Left lobe of liver (tissue), 2 donors: Measurements from ENCODE around the gene TMEM119. TPM values are rescaled to one million over a fixed set of nuclear protein-coding genes. Genes with fewer than 3 reads are reported as not detected.
"Not testable (repeated sequence)": the region's sequence is repeated elsewhere in the genome, so short reads cannot be mapped to it uniquely, and the experiment has no call there.

Experiments used
- ATAC-seq: fragments of 200-7000 bp; cut with Tn5 transposase; one replicate; pipeline ENCODE4 v1.9.1; 2020; ENCODE audit warnings: mild to moderate bottlenecking, moderate library complexity
- DNase-seq: peaks from one replicate; pipeline ENCODE4 v3.0.0-alpha.2; 2020; ENCODE audit warnings: low spot score
- total RNA-seq: library from RNA; stranded (reverse); gene quantifications from one replicate; pipeline ENCODE4 v1.2.1, GENCODE V29; 2021
- donor health status: DM: no; HTN: no; CAD: no; lungs with moderate emphysema.
- donor health status: DM: no; HTN: yes; CAD: no.

The TMEM119 gene
- total RNA-seq, 1 donor from 2014 or later, result 0.23 TPM

GRCh38 chr12:108604208-108604941, 6.5 kb upstream of the TMEM119 start:
- DNase-seq (no peak), ATAC-seq (no peak)

DNA sequence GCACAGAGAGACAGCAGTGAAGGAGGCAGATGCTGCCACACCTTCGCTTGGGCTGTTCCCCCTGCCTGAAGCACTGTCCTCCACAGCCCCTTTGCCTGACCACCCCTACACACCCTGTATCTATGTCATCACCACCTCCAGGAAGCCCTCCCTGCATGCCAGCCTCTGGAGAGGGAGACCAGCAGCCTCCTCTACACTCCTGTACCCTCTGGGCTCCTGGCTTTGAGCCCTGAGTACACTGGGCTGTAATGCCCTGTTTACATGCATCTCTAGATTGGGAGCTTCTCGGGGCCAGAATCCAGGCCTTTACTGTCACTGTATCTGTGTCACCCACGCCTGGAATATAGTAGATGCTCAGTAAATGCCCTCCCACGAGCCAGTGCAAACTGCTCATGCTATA, 5.9 kb upstream of the TMEM119 start:
- no peak for ATAC-seq
- DNase-seq, result no peak

GRCh38 chr12:108602976-108603704, 5.3 kb upstream of the TMEM119 start:
- ATAC-seq (no peak), DNase-seq (no peak)

DNA sequence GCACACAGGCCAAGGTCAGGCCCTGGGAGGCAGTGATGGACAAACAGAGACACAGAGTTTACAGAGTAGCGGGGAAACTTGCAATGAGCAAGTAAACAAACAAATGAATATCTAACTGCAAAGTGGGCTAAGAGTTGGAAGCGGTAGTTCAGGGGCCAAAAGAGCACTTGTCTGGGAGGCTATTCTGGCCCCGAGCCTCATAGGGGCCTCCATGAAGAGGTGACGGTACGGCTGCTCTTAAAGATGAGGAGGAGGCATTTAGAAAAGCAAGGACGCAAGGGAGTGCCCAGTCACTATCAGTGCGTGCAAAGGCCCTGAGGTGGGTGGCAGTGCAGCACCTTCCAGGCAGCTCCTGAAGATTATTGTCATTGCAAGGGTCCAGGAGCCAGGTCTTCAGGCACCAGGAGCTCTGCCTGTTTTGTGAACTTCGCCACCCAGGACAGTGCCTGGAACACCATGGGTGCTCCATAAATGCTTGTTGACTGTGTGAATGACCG, 4.4 kb upstream of the TMEM119 start:
- no peak for DNase-seq
- no peak for ATAC-seq

DNA sequence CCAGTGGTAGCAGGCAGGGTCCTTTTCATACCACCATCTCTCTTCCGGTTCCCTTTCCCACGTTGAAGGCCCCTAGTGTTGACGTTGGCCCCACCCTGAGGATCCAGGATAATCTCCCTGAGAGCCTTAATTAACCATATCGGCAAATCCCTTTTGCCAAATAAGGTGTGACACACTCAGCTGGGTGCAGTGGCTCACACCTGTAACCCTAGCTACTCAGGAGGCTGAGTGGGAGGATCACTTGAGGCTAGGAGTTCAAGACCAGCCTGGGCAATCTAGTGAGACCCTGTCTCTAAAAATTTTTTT, 2.8 kb upstream of the TMEM119 start:
- ATAC-seq, result no peak
- no peak for DNase-seq

GRCh38 chr12:108599948-108600701, 2.2 kb upstream of the TMEM119 start:
- no peak for ATAC-seq
- no peak for DNase-seq

GRCh38 chr12:108599541-108599940, 1.7 kb upstream of the TMEM119 start:
- DNase-seq (no peak), ATAC-seq (no peak)

- ATAC-seq, result no peak
Observed at GRCh38 chr12:108598553-108599250, 818 bp upstream of the TMEM119 start.

GRCh38 chr12:108596854-108597558, 878 bp downstream of the TMEM119 start:
- ATAC-seq (no peak), DNase-seq (no peak)

More at GRCh38 chr12:108598553-108599250, 818 bp upstream of the TMEM119 start:
- no peak for DNase-seq

- no peak for DNase-seq
- no peak for ATAC-seq
Observed at GRCh38 chr12:108595711-108596647, 1.9 kb downstream of the TMEM119 start.

- no peak for ATAC-seq
Observed at GRCh38 chr12:108594960-108595710, 2.7 kb downstream of the TMEM119 start.

DNA sequence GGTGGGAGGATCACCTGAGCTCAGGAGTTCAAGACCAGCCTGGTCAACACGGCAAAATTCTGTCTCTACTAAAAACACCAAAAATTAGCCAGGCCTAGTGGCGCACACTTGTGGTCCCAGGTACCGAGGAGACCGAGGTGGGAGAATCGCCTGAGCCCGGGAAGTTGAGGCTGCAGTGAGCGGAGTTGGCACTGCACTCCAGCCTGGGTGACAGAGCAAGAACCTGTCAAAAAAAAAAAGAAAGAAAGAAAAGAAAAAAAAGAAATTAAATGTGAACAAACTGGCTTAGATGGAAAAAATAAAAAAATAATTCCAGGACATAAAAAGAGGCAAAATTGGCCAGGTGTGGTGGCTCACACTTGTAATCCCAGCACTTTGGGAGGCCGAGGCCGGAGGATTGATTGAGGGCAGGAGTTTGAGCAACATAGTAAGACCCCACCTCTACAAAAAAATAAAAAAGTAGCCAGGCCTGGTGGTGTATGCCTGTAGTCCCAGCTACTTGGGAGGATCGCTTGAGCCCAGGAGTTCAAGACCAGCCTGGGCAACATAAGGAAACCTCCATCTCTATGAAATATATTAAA, 3.5 kb downstream of the TMEM119 start:
- DNase-seq (no peak), ATAC-seq (no peak)

More at GRCh38 chr12:108594960-108595710, 2.7 kb downstream of the TMEM119 start:
- DNase-seq, result no peak

DNA sequence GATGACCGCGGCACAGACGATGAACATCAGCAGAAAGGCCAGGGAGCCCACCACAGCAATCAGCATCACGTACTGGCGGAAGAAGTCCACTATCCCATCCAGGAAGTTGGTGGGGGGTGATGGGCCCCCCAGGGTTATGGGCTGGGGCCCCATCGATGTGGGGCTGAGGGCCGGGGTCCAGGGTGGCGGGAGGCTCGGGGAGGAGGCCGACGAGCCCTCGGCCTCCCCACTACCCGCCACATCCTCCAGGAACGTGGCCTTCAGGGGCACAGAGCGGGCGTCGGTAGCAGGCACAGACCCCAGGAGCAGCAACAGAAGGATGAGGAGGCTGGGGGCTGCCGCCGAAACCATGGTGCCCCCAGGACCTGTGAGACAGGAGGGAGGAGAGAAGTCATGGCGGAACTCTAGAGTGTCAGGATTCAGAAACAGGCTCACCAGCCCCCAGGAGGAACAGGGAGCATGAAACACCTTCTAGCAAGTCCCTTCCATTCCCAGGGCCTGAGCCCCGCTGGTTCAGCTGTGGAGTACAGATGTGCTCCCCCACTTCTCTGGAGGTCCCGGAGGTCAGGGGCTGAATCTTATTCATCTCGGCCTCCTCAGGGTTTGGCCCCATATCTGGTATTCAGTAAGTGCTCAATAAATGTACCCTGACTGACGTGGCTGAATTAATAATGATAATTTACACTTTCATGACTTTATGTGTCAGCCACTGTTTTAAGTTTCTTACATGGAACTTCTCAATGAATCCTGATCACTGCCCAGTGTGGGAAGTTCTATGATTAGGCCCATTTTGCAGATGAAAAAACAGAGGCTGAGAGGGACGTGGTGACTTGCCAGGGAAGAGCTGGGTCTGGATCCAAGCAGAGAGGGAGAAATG, 5.6 kb downstream of the TMEM119 start:
- ATAC-seq (no peak), DNase-seq (no peak)

GRCh38 chr12:108591267-108591980, 6.5 kb downstream of the TMEM119 start:
- no peak for DNase-seq
- no peak for ATAC-seq

GRCh38 chr12:108590463-108590862, 7.4 kb downstream of the TMEM119 start:
- not testable (repeated sequence) for ATAC-seq, DNase-seq

DNA sequence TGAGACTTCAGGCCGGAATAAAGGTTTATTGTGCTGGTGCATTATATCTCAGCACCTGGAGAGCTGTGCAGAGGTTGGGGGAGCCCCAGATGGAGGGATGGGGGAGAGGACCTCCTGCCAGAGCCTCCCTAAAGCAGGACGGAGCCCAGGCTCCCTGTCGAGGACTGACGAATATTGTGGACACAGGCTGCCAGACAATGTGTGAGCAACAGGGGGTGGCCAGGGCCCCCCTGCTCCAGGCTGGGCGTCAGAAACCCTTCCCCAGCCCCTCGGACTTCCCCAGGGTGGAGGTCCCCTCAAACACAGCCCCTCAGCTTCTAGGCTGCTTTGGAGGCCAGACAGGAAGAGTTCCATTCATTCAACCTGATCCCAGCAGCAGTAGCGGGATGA, 8.0 kb downstream of the TMEM119 start:
- ATAC-seq (no peak), DNase-seq (no peak)
